Ovary (tissue), 9 donors: Measurements from ENCODE around the gene TTC39A. TPM values are rescaled to one million over a fixed set of nuclear protein-coding genes. Genes with fewer than 3 reads are reported as not detected.

Experiments
- DNase-seq, 5 donors: peaks; one replicate each; pipeline ENCODE4 v3.0.0-alpha.2; 2019 to 2020
- H3K27ac ChIP-seq, 2 donors: fragments of 200-600 bp; one replicate each; pipeline versions ENCODE4 v1.5.1 to v1.8.0; 2019 to 2022
- H3K27me3 ChIP-seq: fragments of 200-600 bp; one replicate; pipeline ENCODE4 v1.8.0; 2022
- H3K36me3 ChIP-seq: fragments of 200-600 bp; sonication (generic); one replicate; pipeline ENCODE4 v1.5.1; 2019
- H3K4me1 ChIP-seq: one replicate; pipeline ENCODE4 v1.8.1; 2013; ENCODE audit warnings: mild to moderate bottlenecking, moderate library complexity; ENCODE audit not compliant: insufficient read depth
- H3K4me3 ChIP-seq: fragments of 200-600 bp; sonication (generic); one replicate; pipeline ENCODE4 v1.5.1; 2017
- H3K9me3 ChIP-seq, 2 donors: fragments of 200-600 bp in 1 of 2; sonication (generic) in 1 of 2; one replicate each; pipeline versions ENCODE4 v1.5.1 to v1.8.1; 2013 to 2019; ENCODE audit warnings: mild to moderate bottlenecking in 1 of 2, moderate library complexity in 1 of 2
- EP300 ChIP-seq: sonication (generic); formaldehyde crosslinking; IDR thresholded peaks from one replicate; pipeline ENCODE4 v1.6.1; 2017; ENCODE audit warnings: antibody characterized with exemption
- POLR2A ChIP-seq: fragments of 450-650 bp; IDR thresholded peaks from one replicate; pipeline ENCODE4 v1.6.1; 2017; ENCODE audit warnings: antibody characterized with exemption, mild to moderate bottlenecking, moderate library complexity
- WGBS, 3 donors: extraction: QIAGEN DNeasy Blood & Tissue Kit in 1 of 3; methylation state at CpG; one replicate each; pipeline versions ENCODE4 v1.1.5 to v1.1.7; 2013 to 2017; 5-methylcytosine and 5-hydroxymethylcytosine counted together
- intact Hi-C, 4 donors: fragments of 100-400 bp; cut with DNase I; formaldehyde crosslinking; loops; one replicate each; pipeline versions ENCODE4 v1.11.0 to v1.15.1; 2022 to 2023
- polyA plus RNA-seq, 2 donors: library from polyadenylated mRNA; stranded (reverse); fragments of 200-250 nt in 1 of 2; fragments of 350-450 nt in 1 of 2; fragmentation: Illumina TruSeq in 1 of 2; extraction: RNeasy Lipid Tissue Mini Kit (QIAGEN cat#74804) in 1 of 2; gene quantifications; one replicate each; pipeline ENCODE4 v1.2.3, GENCODE V29; 2013 to 2014
- total RNA-seq, 7 donors: library from RNA; depleted of rRNA in 2 of 7; stranded (reverse); fragments of >200 nt in 2 of 7; fragmentation: NEBNext Ultra II Directional in 3 of 7; extraction: Animal tissue kit (Norgen Biotek cat#: 25700) in 3 of 7; gene quantifications; one replicate each; pipeline versions ENCODE4 v1.1.0 to v1.2.4, GENCODE V29; 2016 to 2023
- TF ChIP-seq, protein P1 (sequence below), 3 donors: fragments of 450-650 bp in 2 of 3; fragments of 200-600 bp in 1 of 3; IDR thresholded peaks; one replicate each; pipeline versions ENCODE4 v1.5.1 to v1.8.0; 2016 to 2022; ENCODE audit warnings: antibody characterized with exemption in 3 of 3, mild to moderate bottlenecking in 1 of 3
- donor health status: DM: no; HTN: no; CAD: no; lungs with moderate emphysema.
- donor health status: DM: no; HTN: no; CAD: no.
- donor health status: Bipolar disorder and iron deficiency.
- donor health status: DM: yes; HTN: yes; CAD: no.
- donor health status: DM: no; HTN: no; CAD: no.
- donor health status: DM: yes; HTN: yes; CAD: no.

Gene TTC39A
- total and polyA plus RNA-seq, 9 donors: 0.28 to 10.7 (median 0.62) TPM

DNA sequence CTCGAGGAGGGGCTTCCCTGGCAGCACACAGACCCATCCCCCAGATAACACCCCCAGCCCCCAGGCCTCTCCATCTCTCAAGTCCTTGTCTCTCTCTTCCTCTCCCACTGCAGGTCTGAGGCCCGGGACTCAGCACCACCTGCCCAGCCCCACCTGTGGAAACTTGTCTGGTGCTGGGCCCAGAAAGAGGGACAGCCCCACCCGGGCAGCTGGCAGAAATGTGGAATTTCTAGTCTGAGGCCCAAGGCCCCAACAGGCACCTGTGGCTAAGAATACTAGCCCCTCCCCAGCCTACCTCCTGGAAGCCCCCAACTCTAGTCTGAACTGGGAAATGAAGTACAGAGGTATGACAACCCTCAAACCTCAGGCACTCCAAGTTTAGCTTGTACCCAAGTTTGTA lies 15.4 kb downstream of the TTC39A start:
- Histone ChIP-seq H3K9me3 (no peaks in the 10 kb centered on the region), H3K4me3 (no peak overlapping the region), H3K27ac (no peak overlapping the region), H3K4me1 (no peaks in the 10 kb centered on the region), H3K36me3 (no peaks in the 10 kb centered on the region), H3K27me3 (no peaks in the 10 kb centered on the region)
- 71 to 80% (median 73%) methylated on average over 3 of the region's 3 CpGs for WGBS, 3 donors
- no peak for DNase-seq
- TF ChIP-seq EP300 (no peak), POLR2A (no peak)
- TF ChIP-seq, protein P1, sequence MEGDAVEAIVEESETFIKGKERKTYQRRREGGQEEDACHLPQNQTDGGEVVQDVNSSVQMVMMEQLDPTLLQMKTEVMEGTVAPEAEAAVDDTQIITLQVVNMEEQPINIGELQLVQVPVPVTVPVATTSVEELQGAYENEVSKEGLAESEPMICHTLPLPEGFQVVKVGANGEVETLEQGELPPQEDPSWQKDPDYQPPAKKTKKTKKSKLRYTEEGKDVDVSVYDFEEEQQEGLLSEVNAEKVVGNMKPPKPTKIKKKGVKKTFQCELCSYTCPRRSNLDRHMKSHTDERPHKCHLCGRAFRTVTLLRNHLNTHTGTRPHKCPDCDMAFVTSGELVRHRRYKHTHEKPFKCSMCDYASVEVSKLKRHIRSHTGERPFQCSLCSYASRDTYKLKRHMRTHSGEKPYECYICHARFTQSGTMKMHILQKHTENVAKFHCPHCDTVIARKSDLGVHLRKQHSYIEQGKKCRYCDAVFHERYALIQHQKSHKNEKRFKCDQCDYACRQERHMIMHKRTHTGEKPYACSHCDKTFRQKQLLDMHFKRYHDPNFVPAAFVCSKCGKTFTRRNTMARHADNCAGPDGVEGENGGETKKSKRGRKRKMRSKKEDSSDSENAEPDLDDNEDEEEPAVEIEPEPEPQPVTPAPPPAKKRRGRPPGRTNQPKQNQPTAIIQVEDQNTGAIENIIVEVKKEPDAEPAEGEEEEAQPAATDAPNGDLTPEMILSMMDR (IDR thresholded peaks at IDR 0.05): no peak
- intact Hi-C loops: no loop called here

DNA sequence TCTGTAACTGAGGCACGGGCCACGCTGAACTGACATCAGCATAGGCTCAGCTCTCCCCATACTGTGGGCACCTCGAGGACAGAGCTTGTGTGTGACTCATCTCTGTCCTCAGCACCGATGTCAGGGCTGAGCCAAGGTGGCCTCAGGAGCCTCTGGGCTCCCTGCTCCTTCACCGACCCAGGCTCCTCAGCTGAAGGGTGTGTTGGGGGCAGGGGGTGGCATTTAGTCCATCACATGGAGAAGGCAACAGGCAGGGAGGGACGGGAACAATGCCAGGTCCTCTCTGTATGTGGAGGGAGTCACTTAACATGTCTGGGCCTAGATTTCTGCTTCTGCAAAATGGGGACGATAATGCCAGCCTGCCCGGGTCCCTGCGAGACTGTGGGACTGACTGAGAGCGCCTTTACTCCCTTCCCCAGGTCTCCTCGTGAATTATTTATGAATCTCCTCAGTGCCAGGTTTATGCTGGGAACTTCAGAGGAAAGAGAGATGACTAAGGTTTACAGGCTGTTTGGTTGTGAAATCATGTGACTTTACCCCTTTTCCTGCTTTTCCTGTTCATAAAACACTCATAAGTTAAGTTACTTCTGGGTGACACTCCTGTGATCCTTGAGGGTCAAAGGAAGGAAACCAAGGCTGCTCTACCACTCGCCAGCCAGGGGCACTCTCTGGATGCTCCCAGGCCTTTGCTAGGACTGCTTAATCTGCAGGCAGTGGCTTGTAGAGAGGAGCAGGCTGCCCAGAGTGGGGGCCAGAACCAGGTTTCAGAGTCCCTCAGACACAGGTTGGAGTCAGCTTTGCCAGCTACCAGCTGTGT lies 16.2 kb downstream of the TTC39A start:
- WGBS, 3 donors: 69 to 77% (median 69%) methylated on average over 12 of the region's 12 CpGs
- Histone ChIP-seq H3K4me1 (no peaks in the 10 kb centered on the region), H3K36me3 (no peaks in the 10 kb centered on the region), H3K27ac (no peak overlapping the region), H3K27me3 (no peaks in the 10 kb centered on the region), H3K4me3 (no peak overlapping the region), H3K9me3 (no peaks in the 10 kb centered on the region)
- intact Hi-C loops: no loop called here
- TF ChIP-seq, protein P1 (IDR thresholded peaks at IDR 0.05): no peak
- TF ChIP-seq POLR2A (no peak), EP300 (no peak)
- DNase-seq: no peak

DNA sequence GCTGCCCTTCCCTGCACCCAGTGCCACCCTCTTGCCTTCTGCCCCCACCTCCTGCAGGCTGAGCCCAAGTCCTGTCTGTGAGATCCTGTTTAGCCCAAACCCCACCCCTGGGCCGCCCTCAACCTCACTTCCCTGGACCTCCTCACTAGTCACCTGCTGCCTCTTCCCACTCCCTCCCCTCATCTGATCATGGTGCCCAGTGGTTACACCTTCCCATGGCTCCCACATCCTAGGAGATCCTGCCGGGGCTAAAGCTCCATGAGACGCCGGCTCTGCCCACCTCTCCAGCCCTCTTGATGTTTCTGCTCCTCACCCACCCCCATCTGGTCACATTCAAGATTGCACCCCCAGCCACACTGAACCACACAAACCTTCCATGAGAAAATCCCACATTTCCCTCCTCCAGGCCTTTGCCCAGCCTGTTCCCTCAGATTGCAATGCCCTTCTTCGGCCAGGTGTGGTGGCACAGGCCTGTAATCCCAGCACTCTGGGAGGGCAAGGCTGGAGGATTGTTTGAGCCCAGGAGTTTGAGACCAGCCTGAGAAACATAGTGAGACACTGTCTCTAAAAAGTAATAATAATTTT lies 17.0 kb downstream of the TTC39A start:
- WGBS, 3 donors: 83 to 89% (median 87%) methylated on average over 5 of the region's 5 CpGs
- H3K27ac ChIP-seq: no peak overlapping the region

DNA sequence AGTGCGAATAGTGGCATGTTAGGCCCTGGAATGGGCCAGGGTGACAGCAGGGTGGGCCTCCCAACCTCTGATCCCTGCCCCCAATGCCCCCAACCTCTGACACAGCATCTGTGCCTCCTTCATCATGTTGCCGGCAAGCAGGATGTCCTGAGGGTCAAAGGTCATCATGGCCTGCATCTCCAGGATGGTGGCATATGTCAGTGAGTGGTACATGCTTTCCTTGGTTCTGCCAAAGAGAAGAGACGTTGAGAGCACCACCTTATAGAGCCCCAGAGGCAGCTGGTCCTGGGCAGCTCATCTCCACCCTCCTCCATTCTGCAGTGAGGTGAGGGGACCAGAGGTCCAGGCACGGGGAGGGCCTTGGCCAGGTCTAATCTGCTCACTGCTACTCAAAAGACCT lies 17.6 kb downstream of the TTC39A start:
- H3K36me3 ChIP-seq: no peaks in the 10 kb centered on the region
- no peaks in the 10 kb centered on the region for H3K9me3 ChIP-seq
- H3K27me3 ChIP-seq: no peaks in the 10 kb centered on the region
- H3K4me1 ChIP-seq: no peaks in the 10 kb centered on the region
- no peak overlapping the region for H3K4me3 ChIP-seq
- TF ChIP-seq EP300: no peak
- no peak for TF ChIP-seq POLR2A
- TF ChIP-seq, protein P1 (IDR thresholded peaks at IDR 0.05): no peak
- intact Hi-C loops: no loop called here
- DNase-seq: no peak
- no peak overlapping the region for H3K27ac ChIP-seq
- 72 to 85% (median 79%) methylated on average over 4 of the region's 4 CpGs for WGBS, 3 donors

More for the DNA sequence above, 17.0 kb downstream of the TTC39A start:
- no peak overlapping the region for H3K4me3 ChIP-seq
- no peaks in the 10 kb centered on the region for H3K27me3 ChIP-seq
- H3K36me3 ChIP-seq: no peaks in the 10 kb centered on the region
- TF ChIP-seq EP300 (no peak), POLR2A (no peak)
- TF ChIP-seq, protein P1 (IDR thresholded peaks at IDR 0.05): no peak
- intact Hi-C loops: no loop called here
- H3K4me1 ChIP-seq: no peaks in the 10 kb centered on the region
- no peaks in the 10 kb centered on the region for H3K9me3 ChIP-seq
- DNase-seq: no peak
